GM23338 (cell line): Measurements from ENCODE around the gene SUN3.

ENCODE experiments used
- CTCF ChIP-seq, 2 experiments: fragments of 200-600 bp in 1 of 2; sonication (generic) in 1 of 2; conservative IDR thresholded peaks; 2 replicates each; pipeline versions ENCODE4 v1.5.1 to v1.6.1; 2016 to 2017; ENCODE audit warnings: antibody characterized with exemption in 2 of 2, low read depth in 2 of 2, mild to moderate bottlenecking in 2 of 2, moderate library complexity in 1 of 2
- EZH2phosphoT487 ChIP-seq: fragments of 200-600 bp; sonication (generic); IDR thresholded peaks from one replicate; pipeline ENCODE4 v1.8.1; 2018; ENCODE audit warnings: antibody characterized with exemption; ENCODE audit not compliant: unreplicated experiment

- no peak for TF ChIP-seq EZH2phosphoT487
- TF ChIP-seq CTCF (conservative IDR thresholded peaks at IDR 0.05; ENCODE audit: low read depth in 2 of 2), result peak in 1 of 2 experiments; percentile 22; a peak in 2 of 4 replicates
Observed at GRCh38 chr7:47992446-47992845, 36.5 kb downstream of the SUN3 start.
